Mesendoderm (in vitro differentiated cells): ENCODE data around the gene C6orf15.

Source experiments
- DNase-seq: peaks from one replicate; pipeline ENCODE4 v3.0.0; 2013
- H2AK5ac ChIP-seq: 2 replicates; pipeline ENCODE4 v1.6.1; 2013; ENCODE audit warnings: low read length, inconsistent platforms
- H2BK120ac ChIP-seq: 2 replicates; pipeline ENCODE4 v1.6.1; 2013; ENCODE audit warnings: low read depth, mild to moderate bottlenecking, low read length, moderate library complexity, mixed read lengths
- H2BK15ac ChIP-seq: replicated peaks from 2 replicates; pipeline ENCODE4 v1.6.1; 2013; ENCODE audit warnings: low read depth, mild to moderate bottlenecking, moderate library complexity
- H2BK5ac ChIP-seq: 2 replicates; pipeline ENCODE4 v1.6.1; 2013; ENCODE audit warnings: low read length, inconsistent platforms
- H3K18ac ChIP-seq: 2 replicates; pipeline ENCODE4 v1.6.1; 2013; ENCODE audit warnings: mild to moderate bottlenecking, low read length, mixed read lengths
- H3K23ac ChIP-seq: one replicate; pipeline ENCODE4 v1.6.1; 2013; ENCODE audit warnings: low read length
- H3K27ac ChIP-seq: 2 replicates; pipeline ENCODE4 v1.5.1; 2013; ENCODE audit warnings: low read depth, mild to moderate bottlenecking, inconsistent platforms, low read length, moderate library complexity
- H3K27me3 ChIP-seq: 2 replicates; pipeline ENCODE4 v1.6.1; 2013; ENCODE audit warnings: low read length, control low read depth, mild to moderate bottlenecking, inconsistent platforms; ENCODE audit not compliant: insufficient read depth, poor library complexity
- H3K36me3 ChIP-seq: 2 replicates; pipeline ENCODE4 v1.6.1; 2013; ENCODE audit warnings: low read length, inconsistent platforms; ENCODE audit not compliant: control insufficient read depth, insufficient read depth
- H3K4ac ChIP-seq: one replicate; pipeline ENCODE4 v1.6.1; 2013; ENCODE audit warnings: low read depth, mild to moderate bottlenecking, low read length, moderate library complexity
- H3K4me1 ChIP-seq: 2 replicates; pipeline ENCODE4 v1.6.1; 2013; ENCODE audit warnings: low read depth, low read length, inconsistent platforms; ENCODE audit not compliant: control insufficient read depth
- H3K4me2 ChIP-seq: 2 replicates; pipeline ENCODE4 v1.6.1; 2013; ENCODE audit warnings: low read length
- H3K4me3 ChIP-seq: 2 replicates; pipeline ENCODE4 v1.5.1; 2013; ENCODE audit warnings: mild to moderate bottlenecking, low read length
- H3K56ac ChIP-seq: one replicate; pipeline ENCODE4 v1.6.1; 2013; ENCODE audit warnings: low read length
- H3K79me1 ChIP-seq: 2 replicates; pipeline ENCODE4 v1.6.1; 2013; ENCODE audit warnings: low read length, inconsistent platforms
- H3K79me2 ChIP-seq: 2 replicates; pipeline ENCODE4 v1.6.1; 2013; ENCODE audit warnings: mild to moderate bottlenecking, low read length; ENCODE audit not compliant: control insufficient read depth, insufficient read depth
- H3K9ac ChIP-seq: 2 replicates; pipeline ENCODE4 v1.6.1; 2013; ENCODE audit warnings: low read length, inconsistent platforms
- H4K5ac ChIP-seq: one replicate; pipeline ENCODE4 v1.6.1; 2013; ENCODE audit warnings: low read length
- H4K8ac ChIP-seq: one replicate; pipeline ENCODE4 v1.6.1; 2013; ENCODE audit warnings: low read depth, mild to moderate bottlenecking, control low read depth, low read length, moderate library complexity
- WGBS: extraction: QIAGEN DNeasy Blood & Tissue Kit; methylation state at CpG from one replicate; pipeline ENCODE4 v1.1.7; 2013; ENCODE audit warnings: low lambda C conversion rate, missing lambda C conversion rate; ENCODE audit not compliant: insufficient coverage; ENCODE audit errors: extremely low coverage; 5-methylcytosine and 5-hydroxymethylcytosine counted together

Gene C6orf15

GRCh38 chr6:31103136-31103535, 9.2 kb downstream of the C6orf15 start:
- no peak overlapping the region for H3K23ac ChIP-seq
- no peaks in the 10 kb centered on the region for H3K79me1 ChIP-seq
- no peak overlapping the region for H3K9ac ChIP-seq
- H3K36me3 ChIP-seq = no peaks in the 10 kb centered on the region
- H2AK5ac ChIP-seq = no peak overlapping the region
- H3K56ac ChIP-seq = no peak overlapping the region
- no peaks in the 10 kb centered on the region for H3K4me1 ChIP-seq
- H2BK5ac ChIP-seq = no peak overlapping the region
- WGBS = no CpG with 5 or more reads among the region's 2 CpGs
- H2BK120ac ChIP-seq = no peak overlapping the region
- no peak overlapping the region for H4K5ac ChIP-seq
- H3K4me2 ChIP-seq = no peak overlapping the region
- H4K8ac ChIP-seq = no peak overlapping the region
- H3K4me3 ChIP-seq = no peak overlapping the region
- no peak overlapping the region for H3K27ac ChIP-seq
- DNase-seq = no peak
- no peak overlapping the region for H2BK15ac ChIP-seq
- no peak overlapping the region for H3K4ac ChIP-seq
- H3K79me2 ChIP-seq = no peaks in the 10 kb centered on the region
- no peaks in the 10 kb centered on the region for H3K27me3 ChIP-seq
- no peak overlapping the region for H3K18ac ChIP-seq

GRCh38 chr6:31098449-31098938, 13.9 kb downstream of the C6orf15 start:
- Histone ChIP-seq H2AK5ac (no peak overlapping the region), H2BK5ac (no peak overlapping the region), H4K8ac (no peak overlapping the region), H2BK15ac (no peak overlapping the region), H3K79me2 (no peaks in the 10 kb centered on the region), H3K27me3 (no peaks in the 10 kb centered on the region), H3K79me1 (no peaks in the 10 kb centered on the region), H3K4me1 (no peaks in the 10 kb centered on the region), H3K18ac (no peak overlapping the region), H3K56ac (no peak overlapping the region), H3K27ac (no peak overlapping the region), H3K4me3 (no peak overlapping the region), H2BK120ac (no peak overlapping the region), H3K9ac (no peak overlapping the region), H3K4me2 (no peak overlapping the region), H3K36me3 (no peaks in the 10 kb centered on the region), H4K5ac (no peak overlapping the region), H3K23ac (no peak overlapping the region), H3K4ac (no peak overlapping the region)
- no CpG with 5 or more reads among the region's 4 CpGs for WGBS
- DNase-seq = no peak

GRCh38 chr6:31096656-31097055, 15.7 kb downstream of the C6orf15 start:
- no peaks in the 10 kb centered on the region for H3K4me1 ChIP-seq
- H2BK120ac ChIP-seq = no peak overlapping the region
- no peaks in the 10 kb centered on the region for H3K79me2 ChIP-seq
- no peak overlapping the region for H2BK15ac ChIP-seq
- WGBS = no CpG with 5 or more reads among the region's 5 CpGs
- no peak overlapping the region for H4K5ac ChIP-seq
- H3K4me3 ChIP-seq = no peak overlapping the region
- DNase-seq = no peak
- no peak overlapping the region for H3K18ac ChIP-seq
- H3K56ac ChIP-seq = no peak overlapping the region
- H3K4me2 ChIP-seq = no peak overlapping the region
- H2BK5ac ChIP-seq = no peak overlapping the region
- H3K9ac ChIP-seq = no peak overlapping the region
- no peaks in the 10 kb centered on the region for H3K79me1 ChIP-seq
- H3K27ac ChIP-seq = no peak overlapping the region
- H4K8ac ChIP-seq = no peak overlapping the region
- H2AK5ac ChIP-seq = no peak overlapping the region
- H3K23ac ChIP-seq = no peak overlapping the region
- no peak overlapping the region for H3K4ac ChIP-seq
- no peaks in the 10 kb centered on the region for H3K36me3 ChIP-seq
- H3K27me3 ChIP-seq = no peaks in the 10 kb centered on the region

DNA sequence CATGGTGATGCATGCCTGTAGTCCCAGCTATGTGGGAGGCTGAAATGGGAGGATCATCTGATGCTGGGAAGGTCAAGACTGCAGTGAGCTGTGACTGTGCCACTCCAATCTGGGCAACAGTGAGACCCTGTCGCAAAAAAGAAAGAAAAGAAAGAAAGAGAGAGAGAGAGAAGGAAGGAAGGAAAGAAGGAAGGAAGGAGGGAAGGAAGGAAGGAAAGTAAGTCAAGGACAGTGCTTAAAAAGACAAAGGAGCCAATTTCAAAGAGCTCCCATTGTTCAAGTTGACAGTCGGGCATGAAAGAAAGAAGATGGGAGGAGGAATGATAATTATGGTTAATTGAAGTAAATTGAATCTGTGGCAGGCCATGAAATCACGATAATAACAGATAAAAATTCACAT, 16.2 kb downstream of the C6orf15 start:
- Histone ChIP-seq H4K5ac (no peak overlapping the region), H3K56ac (no peak overlapping the region), H3K4me2 (no peak overlapping the region), H4K8ac (no peak overlapping the region), H3K27me3 (no peaks in the 10 kb centered on the region), H3K79me2 (no peaks in the 10 kb centered on the region), H3K9ac (no peak overlapping the region), H3K36me3 (no peaks in the 10 kb centered on the region), H3K23ac (no peak overlapping the region), H2BK120ac (no peak overlapping the region), H3K4me3 (no peak overlapping the region), H2AK5ac (no peak overlapping the region), H3K4me1 (no peaks in the 10 kb centered on the region), H3K79me1 (no peaks in the 10 kb centered on the region), H3K27ac (no peak overlapping the region), H3K4ac (no peak overlapping the region), H2BK15ac (no peak overlapping the region), H3K18ac (no peak overlapping the region), H2BK5ac (no peak overlapping the region)
- no CpG with 5 or more reads among the region's 3 CpGs for WGBS
- DNase-seq = no peak

- no peaks in the 10 kb centered on the region for H3K27me3 ChIP-seq
- no peak overlapping the region for H2AK5ac ChIP-seq
- no peak overlapping the region for H3K56ac ChIP-seq
- no peaks in the 10 kb centered on the region for H3K4me1 ChIP-seq
- no peak overlapping the region for H2BK5ac ChIP-seq
- no peak overlapping the region for H4K5ac ChIP-seq
- H3K23ac ChIP-seq = no peak overlapping the region
- H3K4me2 ChIP-seq = no peak overlapping the region
- no peak overlapping the region for H3K4ac ChIP-seq
- H2BK120ac ChIP-seq = no peak overlapping the region
- H3K27ac ChIP-seq = no peak overlapping the region
- DNase-seq = no peak
- no peaks in the 10 kb centered on the region for H3K36me3 ChIP-seq
- no peaks in the 10 kb centered on the region for H3K79me2 ChIP-seq
- H2BK15ac ChIP-seq = no peak overlapping the region
- no CpG with 5 or more reads among the region's 3 CpGs for WGBS
- H4K8ac ChIP-seq = no peak overlapping the region
- H3K79me1 ChIP-seq = no peaks in the 10 kb centered on the region
- H3K9ac ChIP-seq = no peak overlapping the region
- no peak overlapping the region for H3K4me3 ChIP-seq
- no peak overlapping the region for H3K18ac ChIP-seq
These were observed 17.9 kb downstream of the C6orf15 start for GRCh38 chr6:31094389-31094881.

DNA sequence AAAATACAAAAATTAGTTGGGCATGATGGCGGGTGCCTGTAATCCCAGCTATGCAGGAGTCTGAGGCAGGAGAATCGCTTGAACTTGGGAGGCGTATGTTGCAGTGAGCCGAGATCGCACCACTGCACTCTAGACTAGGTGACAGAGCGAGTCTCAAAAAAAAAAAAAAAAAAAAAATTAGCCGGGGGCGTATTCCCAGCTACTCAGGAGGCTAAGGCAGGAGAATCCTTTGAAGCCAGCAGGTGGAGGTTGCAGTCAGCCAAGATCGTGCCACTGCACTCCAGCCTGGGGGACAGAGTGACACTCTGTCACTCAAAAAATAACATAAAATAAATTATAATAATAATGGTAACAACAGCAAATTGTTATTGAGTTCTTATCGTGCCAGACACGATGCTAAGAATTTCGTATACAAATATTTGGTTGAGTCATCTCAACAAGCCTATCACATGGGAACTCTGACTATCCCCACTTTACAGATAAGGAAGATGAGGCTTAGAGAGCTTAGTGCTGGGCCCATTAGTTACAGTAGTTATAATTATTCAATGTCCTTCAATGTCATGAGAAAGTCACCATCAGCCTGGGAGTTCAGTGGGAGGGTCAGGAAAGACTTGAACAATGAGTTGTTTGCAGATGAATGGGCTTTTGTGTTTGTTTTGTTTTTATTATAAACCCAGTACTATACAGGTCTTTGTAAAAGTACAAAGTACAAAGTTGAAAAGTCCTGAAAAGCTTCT, 19.4 kb downstream of the C6orf15 start:
- Histone ChIP-seq H4K5ac (no peak overlapping the region), H4K8ac (no peak overlapping the region), H3K18ac (no peak overlapping the region), H3K27ac (no peak overlapping the region), H3K4me2 (no peak overlapping the region), H2BK120ac (no peak overlapping the region), H3K27me3 (no peaks in the 10 kb centered on the region), H3K4me3 (no peak overlapping the region), H3K4me1 (no peaks in the 10 kb centered on the region), H2AK5ac (no peak overlapping the region), H3K56ac (no peak overlapping the region), H3K23ac (no peak overlapping the region), H3K36me3 (no peaks in the 10 kb centered on the region), H3K4ac (no peak overlapping the region), H3K9ac (no peak overlapping the region), H3K79me1 (no peaks in the 10 kb centered on the region), H2BK15ac (no peak overlapping the region), H3K79me2 (no peaks in the 10 kb centered on the region), H2BK5ac (no peak overlapping the region)
- DNase-seq = no peak
- WGBS = no CpG with 5 or more reads among the region's 12 CpGs
